ENCODE results near the gene ARL16. TPM values are rescaled to one million over a fixed set of nuclear protein-coding genes. Genes with fewer than 3 reads are reported as not detected.

Gene ARL16
- total and polyA plus RNA-seq, 2 of the 4 experiments (the other 2 are of a cell fraction) = 51.1 to 77.9 TPM

DNA sequence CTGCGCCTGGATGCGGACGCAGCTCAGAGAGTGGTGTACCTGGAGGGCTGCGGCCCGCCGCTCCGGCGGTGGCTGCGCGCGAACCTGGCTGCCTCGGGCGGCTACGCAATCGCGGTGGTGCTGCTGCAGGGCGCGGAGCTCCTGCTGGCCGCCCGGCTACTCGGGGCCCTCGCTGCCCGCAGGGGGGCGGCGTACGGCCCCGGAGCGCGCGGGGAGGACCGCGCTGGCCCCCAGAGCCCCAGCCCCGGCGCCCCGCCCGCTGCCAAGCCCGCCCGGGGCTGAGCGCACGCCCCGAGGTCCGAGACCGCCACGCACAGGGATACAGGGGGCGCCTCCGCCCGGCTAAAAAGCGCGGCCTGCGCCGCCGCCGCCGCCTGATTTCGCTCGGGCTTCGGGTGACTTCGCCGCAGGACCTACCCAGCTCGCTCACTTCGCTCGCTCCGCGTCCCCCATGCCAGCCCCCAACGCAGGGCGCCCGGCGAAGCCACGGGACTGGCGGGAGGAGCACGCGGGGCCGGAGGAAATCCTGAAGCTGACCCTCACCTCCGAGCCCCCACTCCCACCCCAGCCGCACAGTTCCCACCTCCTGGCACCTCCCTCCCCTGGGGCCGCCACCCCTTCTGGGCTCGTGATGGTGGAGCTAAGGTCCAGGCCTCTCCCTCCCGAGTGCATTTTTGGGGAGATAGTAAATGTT lies 35.4 kb downstream of the ARL16 start:
- POLR2A ChIA-PET (ENCODE audit: unreplicated experiment) = no interaction called here
- H3K9ac ChIP-seq (ENCODE audit: low read depth, low read length) = no peak overlapping the region
- intact Hi-C loops (cut with micrococcal nuclease) = no loop called here
- no peak overlapping the region for H3K18ac ChIP-seq (ENCODE audit: low read depth, low read length)
- H3K4me2 ChIP-seq (ENCODE audit: low read depth, low read length) = no peak overlapping the region; the same call in 1 of the 2 replicates
- H3K4me1 ChIP-seq (ENCODE audit: control insufficient read depth, insufficient read depth, low read length) = peaks cover 6% of the 10 kb centered on the region
- no peak overlapping the region for H4K91ac ChIP-seq (ENCODE audit: insufficient read depth, low read depth, low read length)
- H3K27me3 ChIP-seq (ENCODE audit: control insufficient read depth, insufficient read depth, low read length) = peaks cover 19% of the 10 kb centered on the region
- H3K27ac ChIP-seq (ENCODE audit: insufficient read depth, low read length) = no peak overlapping the region
- no peak overlapping the region; the same call in 1 of the 2 replicates for H3K4me3 ChIP-seq (ENCODE audit: insufficient read depth, low read depth, low read length)
- no peak overlapping the region for H2AK9ac ChIP-seq (replicated peaks; ENCODE audit: low read depth, low read length, poor library complexity)
- no peak overlapping the region for H3K23ac ChIP-seq (ENCODE audit: low read depth, low read length)
- H4K5ac ChIP-seq (ENCODE audit: low read depth, low read length) = no peak overlapping the region
- H3K14ac ChIP-seq (replicated peaks; ENCODE audit: low read depth, low read length) = no peak overlapping the region
- no peak overlapping the region for H2AK5ac ChIP-seq (ENCODE audit: low read depth, low read length)
- WGBS, 2 experiments (ENCODE audit: extremely low coverage in 2 of 2, insufficient read length in 1 of 2) = 9% methylated on average over 60 of the region's 78 CpGs; no CpG with 5 or more reads in 1 of the 2 experiments
- no peak for DNase-seq
- no TSS peak for BruUV-seq (replicated peaks)
- H2BK5ac ChIP-seq (ENCODE audit: low read depth, low read length, poor library complexity, severe bottlenecking) = no peak overlapping the region
- H3K79me1 ChIP-seq (ENCODE audit: low read depth in 1 of 2, low read length in 2 of 2) = no peaks in the 10 kb centered on the region; a peak in 1 of 4 replicates
- H3K36me3 ChIP-seq (ENCODE audit: control insufficient read depth, insufficient read depth, low read length) = 0 out of 2 replicates have a peak, but pooled peaks cover 2% of the 10 kb centered on the region
- peaks cover 3% of the 10 kb centered on the region; the same call in 1 of the 2 replicates for H4K20me1 ChIP-seq (ENCODE audit: insufficient read depth, low read length)
- H2AFZ ChIP-seq (replicated peaks; ENCODE audit: low read length, poor library complexity) = peak overlapping the region; percentile 67
- CTCF ChIA-PET = no interaction called here
- peak; percentile 9; the same call in 1 of the 2 replicates for ATAC-seq (ENCODE audit: low read depth)
- H3K9me3 ChIP-seq (ENCODE audit: control insufficient read depth, insufficient read depth, low read length) = peaks cover 8% of the 10 kb centered on the region; the same call in 1 of the 2 replicates
- no peak overlapping the region for H2BK120ac ChIP-seq (ENCODE audit: low read depth, low read length)
- dilution Hi-C loops (cut with HindIII; ENCODE audit: low sequenced_read_pairs, unreplicated experiment) = no loop called here
- peaks cover 12% of the 10 kb centered on the region for H3K9me1 ChIP-seq (ENCODE audit: insufficient read depth, low read length)
- no peak overlapping the region for H2BK20ac ChIP-seq (ENCODE audit: low read depth, low read length)
- no peak overlapping the region for H3K4ac ChIP-seq (ENCODE audit: low read depth, low read length)
- no peak overlapping the region for H3K56ac ChIP-seq (ENCODE audit: extremely low read depth, insufficient read depth, low read length)
- H4K8ac ChIP-seq (ENCODE audit: low read depth in 2 of 2, low read length in 2 of 2) = no peak overlapping the region
- in situ Hi-C loops (cut with MboI; ENCODE audit: low sequenced_read_pairs) = no loop called here
- no peak overlapping the region for H2BK15ac ChIP-seq (ENCODE audit: low read depth, low read length)
- TF ChIP-seq RFX5 (IDR thresholded peaks at IDR 0.05; ENCODE audit: low read depth, low read length) = no peak
- TF ChIP-seq MAFK (IDR thresholded peaks at IDR 0.05; ENCODE audit: low read depth, low read length) = no peak
- no peak for TF ChIP-seq SMC3 (IDR thresholded peaks at IDR 0.05; ENCODE audit: low read depth, low read length)
- no peak for TF ChIP-seq RAD21 (IDR thresholded peaks at IDR 0.05; ENCODE audit: low read length)
- no peak for TF ChIP-seq CEBPB (IDR thresholded peaks at IDR 0.05; ENCODE audit: low read depth, low read length)
- TF ChIP-seq MAZ (IDR thresholded peaks at IDR 0.05; ENCODE audit: borderline replicate concordance, low read depth, low read length) = no peak
- no peak for TF ChIP-seq RCOR1 (IDR thresholded peaks at IDR 0.05; ENCODE audit: insufficient replicate concordance, low read length)
- TF ChIP-seq POLR2A (IDR thresholded peaks at IDR 0.05; ENCODE audit: low read depth, low read length) = no peak
- TF ChIP-seq MXI1 (IDR thresholded peaks at IDR 0.05; ENCODE audit: borderline replicate concordance, low read depth, low read length) = no peak
- no peak for TF ChIP-seq FOS (IDR thresholded peaks at IDR 0.05; ENCODE audit: low read depth, low read length)
- TF ChIP-seq, protein P1, sequence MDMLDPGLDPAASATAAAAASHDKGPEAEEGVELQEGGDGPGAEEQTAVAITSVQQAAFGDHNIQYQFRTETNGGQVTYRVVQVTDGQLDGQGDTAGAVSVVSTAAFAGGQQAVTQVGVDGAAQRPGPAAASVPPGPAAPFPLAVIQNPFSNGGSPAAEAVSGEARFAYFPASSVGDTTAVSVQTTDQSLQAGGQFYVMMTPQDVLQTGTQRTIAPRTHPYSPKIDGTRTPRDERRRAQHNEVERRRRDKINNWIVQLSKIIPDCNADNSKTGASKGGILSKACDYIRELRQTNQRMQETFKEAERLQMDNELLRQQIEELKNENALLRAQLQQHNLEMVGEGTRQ (IDR thresholded peaks at IDR 0.05; ENCODE audit: low read depth, low read length) = no peak
- TF ChIP-seq NFE2L2 (IDR thresholded peaks at IDR 0.05; ENCODE audit: low read depth, low read length) = no peak
- TF ChIP-seq, protein P2, sequence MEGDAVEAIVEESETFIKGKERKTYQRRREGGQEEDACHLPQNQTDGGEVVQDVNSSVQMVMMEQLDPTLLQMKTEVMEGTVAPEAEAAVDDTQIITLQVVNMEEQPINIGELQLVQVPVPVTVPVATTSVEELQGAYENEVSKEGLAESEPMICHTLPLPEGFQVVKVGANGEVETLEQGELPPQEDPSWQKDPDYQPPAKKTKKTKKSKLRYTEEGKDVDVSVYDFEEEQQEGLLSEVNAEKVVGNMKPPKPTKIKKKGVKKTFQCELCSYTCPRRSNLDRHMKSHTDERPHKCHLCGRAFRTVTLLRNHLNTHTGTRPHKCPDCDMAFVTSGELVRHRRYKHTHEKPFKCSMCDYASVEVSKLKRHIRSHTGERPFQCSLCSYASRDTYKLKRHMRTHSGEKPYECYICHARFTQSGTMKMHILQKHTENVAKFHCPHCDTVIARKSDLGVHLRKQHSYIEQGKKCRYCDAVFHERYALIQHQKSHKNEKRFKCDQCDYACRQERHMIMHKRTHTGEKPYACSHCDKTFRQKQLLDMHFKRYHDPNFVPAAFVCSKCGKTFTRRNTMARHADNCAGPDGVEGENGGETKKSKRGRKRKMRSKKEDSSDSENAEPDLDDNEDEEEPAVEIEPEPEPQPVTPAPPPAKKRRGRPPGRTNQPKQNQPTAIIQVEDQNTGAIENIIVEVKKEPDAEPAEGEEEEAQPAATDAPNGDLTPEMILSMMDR (conservative IDR thresholded peaks at IDR 0.05; ENCODE audit: low read depth, low read length) = no peak
- no peak for TF ChIP-seq BHLHE40 (IDR thresholded peaks at IDR 0.05; ENCODE audit: low read depth, low read length)
- TF ChIP-seq CHD1 (IDR thresholded peaks at IDR 0.05; ENCODE audit: low read depth, low read length) = no peak

Measured in IMR-90 (cell line).